ENCODE data around the gene ITGAD. TPM values are rescaled to one million over a fixed set of nuclear protein-coding genes. Genes with fewer than 3 reads are reported as not detected.
"Not testable (repeated sequence)": the region's sequence is repeated elsewhere in the genome, so short reads cannot be mapped to it uniquely, and the experiment has no call there.

The ITGAD gene
- total RNA-seq, 1 donor from 2014 or later, result 0.70 TPM

DNA sequence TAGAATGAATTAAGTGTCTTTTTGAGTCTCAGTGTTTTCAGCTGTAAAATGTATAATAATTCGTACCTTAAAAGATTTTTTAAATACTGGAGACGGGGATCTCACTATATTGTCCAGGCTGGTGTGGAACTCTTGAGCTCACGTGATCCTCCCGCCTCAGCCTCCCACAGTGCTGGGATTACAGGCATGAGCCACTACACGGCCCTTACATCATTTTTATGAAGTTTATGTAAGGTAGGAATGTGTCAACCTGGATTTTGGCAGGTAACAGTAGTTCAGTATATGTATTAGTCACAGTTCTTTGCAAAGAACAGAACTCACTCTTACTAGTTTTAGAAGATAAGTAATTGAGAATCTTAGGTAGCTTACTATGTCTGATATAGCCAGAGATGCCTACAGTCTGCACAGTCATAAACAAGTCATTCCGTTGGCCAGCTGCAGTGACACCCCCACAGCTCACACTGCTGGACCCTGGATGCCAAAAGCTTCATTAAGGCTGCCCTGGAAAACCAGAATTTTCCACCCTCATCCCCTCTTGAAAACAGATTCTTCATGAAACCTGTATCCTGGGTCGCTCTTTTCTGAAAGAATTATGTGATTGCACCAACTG lies 35.6 kb downstream of the ITGAD start:
- DNase-seq (ENCODE audit: low spot score), result no peak

DNA sequence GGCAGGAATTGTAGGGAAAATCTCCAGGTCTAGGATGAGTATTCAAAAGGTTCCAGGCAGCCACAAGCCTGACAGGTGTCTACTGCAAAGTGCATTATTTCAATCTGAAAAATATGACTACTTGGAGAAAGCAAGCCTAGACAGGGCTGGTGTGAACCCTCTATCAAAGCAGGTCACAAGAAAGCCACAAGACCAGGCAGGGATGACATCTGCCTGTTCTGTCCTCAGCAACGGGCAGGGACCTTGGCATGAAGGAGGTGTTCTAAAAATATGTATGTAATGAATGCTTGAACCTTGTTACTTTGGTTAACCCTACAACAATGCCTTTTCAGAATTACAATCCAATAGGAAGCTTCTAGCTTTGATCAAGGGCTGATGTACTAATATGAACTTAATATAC lies 36.2 kb downstream of the ITGAD start:
- ATAC-seq (no peak), DNase-seq (ENCODE audit: low spot score) (no peak)

More for the DNA sequence above, 35.6 kb downstream of the ITGAD start:
- peak; percentile 8 for ATAC-seq

DNA sequence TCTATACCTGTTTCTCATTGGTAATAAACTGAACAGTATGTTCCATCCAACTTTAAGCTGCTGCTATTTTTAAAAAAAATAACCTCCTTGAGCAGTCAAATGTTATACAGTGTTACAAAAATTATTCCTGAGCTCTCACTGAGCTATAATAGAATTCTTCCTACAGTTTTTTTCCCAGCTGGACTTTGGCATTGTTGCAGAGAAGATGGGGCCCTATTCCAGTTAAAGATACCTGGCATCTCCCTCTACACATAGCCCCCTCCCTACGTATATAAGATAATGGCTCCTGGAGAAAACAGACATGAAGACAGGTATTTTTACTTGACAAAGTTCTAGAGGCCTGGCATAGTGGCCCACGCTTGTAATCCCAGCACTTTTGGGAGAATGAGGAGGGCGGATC lies 36.7 kb downstream of the ITGAD start:
- no peak for ATAC-seq
- no peak for DNase-seq (ENCODE audit: low spot score)

DNA sequence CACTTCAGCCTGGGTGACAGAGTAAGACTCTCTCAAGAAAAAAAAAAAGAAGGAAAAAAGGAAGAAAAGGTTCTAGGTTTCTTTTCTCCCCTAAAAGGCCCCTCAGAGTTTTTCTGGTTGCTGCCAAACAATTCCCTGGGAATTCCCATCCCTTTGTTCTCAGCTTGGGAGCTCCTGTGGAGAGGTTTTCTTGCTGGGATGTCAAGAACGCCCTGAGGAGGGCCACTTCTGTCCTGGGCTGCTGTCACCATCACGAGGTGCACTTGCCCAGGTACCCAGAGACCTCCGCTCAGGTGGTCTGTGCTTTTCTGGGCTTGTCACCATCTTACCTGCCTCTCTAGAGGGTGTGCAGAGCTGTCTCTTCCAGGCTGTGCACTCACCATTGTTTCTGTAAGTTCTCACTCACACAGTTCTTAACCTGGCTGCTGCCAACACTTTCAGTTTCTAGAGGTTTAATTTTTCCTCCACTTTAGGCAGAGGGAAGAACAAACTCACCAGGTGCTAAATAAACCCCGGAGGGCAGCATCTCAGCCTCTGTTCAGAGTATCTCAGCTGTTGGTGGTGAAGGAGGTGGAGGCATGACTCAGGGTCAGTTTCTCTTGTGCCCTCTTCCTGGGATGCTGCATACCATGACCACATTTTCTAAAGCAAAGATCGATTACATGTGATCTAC lies 37.4 kb downstream of the ITGAD start:
- ATAC-seq, result no peak
- DNase-seq (ENCODE audit: low spot score), result no peak

DNA sequence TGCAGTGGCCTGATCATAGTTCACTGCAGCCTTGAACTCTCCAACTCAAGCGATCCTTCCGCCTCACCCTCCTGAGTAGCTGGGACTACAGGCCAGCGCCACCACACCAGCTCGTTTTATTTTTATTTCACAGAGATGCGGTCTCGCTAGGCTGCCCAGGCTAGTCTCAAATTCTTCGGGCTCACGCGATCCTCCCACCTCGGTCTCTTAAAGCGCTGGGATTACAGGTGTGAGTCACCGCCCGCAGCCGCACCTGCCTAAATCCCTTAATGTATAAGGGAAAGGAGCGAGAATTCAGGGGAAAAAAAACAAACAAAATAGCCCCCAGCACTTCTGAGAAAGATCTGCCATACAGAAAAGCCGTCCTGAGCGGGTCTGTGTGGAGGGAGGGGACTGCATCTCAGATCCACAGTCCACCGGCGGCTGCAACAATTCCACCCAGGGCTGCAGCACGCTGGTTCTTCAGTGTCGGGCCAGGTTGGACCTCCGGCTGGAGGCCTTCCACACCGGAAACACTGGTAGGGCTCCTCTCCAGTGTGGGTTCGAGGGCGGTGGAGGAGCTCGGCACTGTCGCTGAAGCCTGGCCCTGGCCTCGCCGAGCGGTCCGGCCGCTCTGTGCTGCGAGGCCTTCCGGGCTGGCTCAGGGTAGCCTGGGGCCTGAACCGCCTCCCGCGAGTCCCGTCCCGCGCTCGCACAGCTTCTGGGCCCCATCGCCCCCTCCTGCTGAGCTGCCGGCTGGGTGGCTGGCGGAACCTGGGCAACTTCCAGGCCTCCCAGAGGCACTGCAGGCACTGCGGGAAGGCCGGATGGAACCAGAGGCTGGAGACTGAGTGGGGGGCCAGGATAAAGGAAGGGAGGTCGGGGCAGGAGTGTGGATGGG lies 42.4 kb downstream of the ITGAD start:
- ATAC-seq, result no peak
- no peak for DNase-seq (ENCODE audit: low spot score)

DNA sequence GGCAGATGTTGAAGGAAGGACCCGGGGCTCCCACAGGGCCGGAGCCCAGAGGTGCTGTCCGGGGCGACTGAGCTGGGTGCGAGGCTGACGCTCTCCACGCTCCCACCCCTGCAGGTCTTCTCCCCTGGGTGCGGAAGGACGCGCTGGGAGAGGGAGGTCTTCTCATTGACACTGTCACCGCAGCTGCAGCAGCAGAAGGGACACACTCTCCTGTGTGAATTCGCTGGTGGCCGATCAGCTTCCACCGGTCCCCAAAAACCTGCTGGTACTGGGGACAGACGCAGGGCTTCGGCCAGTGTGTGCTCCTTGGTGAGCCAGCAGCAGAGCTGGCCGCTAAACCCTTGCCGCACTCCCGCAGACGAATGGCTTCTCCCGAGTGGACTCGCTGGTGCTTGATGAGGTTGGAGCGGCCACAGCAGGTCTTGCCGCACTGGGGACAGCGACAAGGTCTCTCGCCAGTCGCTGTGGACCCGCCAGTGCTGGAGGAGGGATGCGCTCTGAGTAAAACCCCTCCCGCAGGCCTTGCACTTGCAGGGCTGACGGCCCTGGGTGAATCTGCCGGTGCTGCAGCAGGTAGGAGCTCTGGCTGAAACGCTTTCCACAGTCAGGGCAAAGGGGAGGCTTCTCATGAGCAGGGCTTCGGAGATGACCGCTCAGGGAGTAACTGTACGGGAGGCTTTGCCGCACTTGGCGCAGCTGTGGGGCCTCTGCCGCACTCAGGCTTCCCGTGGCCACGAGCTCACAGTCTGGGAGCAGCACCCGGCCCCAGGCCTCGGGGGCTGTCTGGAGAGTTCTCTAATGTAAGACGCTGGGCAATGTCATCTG lies 43.3 kb downstream of the ITGAD start:
- ATAC-seq (no peak), DNase-seq (ENCODE audit: low spot score) (no peak)

DNA sequence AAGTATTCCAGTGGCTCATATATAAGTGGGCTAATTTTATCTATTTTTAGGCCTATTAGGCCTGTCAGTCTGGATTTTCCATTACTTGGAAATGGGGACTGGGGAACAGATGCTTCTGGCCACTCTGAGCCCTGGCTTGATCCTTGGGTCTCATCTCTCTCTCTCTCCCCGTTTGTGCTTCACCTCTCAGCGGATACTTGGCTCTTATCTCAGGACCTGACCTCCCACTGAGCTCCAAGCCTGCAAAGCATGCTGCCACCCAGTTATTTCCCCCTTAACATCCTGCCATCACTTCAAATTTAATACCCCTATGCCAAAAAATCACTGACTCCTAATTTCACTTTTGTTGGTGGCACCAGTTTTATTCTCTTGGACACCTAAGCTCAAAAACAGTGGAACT lies 45.3 kb downstream of the ITGAD start:
- ATAC-seq, result no peak
- no peak for DNase-seq (ENCODE audit: low spot score)

DNA sequence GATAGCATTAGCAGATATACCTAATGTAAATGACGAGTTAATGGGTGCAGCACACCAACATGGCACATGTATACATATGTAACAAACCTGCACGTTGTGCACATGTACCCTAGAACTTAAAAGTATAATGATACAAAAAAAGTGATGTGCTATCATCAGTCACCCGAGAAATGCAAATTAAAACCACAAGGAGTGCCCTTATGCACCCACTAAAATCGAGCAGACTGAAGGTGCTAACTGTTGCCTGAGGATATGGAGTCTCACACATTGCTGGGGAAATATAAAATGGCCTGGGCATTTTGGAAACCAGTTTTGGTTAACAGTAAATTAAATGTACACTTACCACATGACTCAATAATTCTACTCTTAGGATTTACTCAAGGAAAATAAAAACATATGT lies 45.9 kb downstream of the ITGAD start:
- not testable (repeated sequence) for DNase-seq (ENCODE audit: low spot score); ATAC-seq

DNA sequence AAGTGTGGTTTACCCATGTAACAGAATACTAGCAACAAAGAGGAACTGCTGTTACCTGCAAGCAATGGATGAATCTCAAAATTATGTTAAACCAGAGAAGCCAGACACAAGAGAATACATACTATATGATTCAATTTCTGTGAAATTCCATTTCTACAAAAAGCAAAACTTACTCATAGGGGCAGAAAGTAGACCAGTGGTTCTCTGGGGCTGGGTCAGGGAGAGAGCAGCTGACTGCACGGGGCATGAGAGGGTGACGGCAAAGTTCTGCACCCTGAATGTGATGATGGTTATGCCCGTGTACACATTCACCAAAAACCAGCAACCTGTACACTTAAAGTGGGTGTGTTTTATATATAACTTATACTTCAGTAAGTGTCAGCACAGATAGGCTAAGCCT lies 46.4 kb downstream of the ITGAD start:
- no peak for ATAC-seq
- no peak for DNase-seq (ENCODE audit: low spot score)

DNA sequence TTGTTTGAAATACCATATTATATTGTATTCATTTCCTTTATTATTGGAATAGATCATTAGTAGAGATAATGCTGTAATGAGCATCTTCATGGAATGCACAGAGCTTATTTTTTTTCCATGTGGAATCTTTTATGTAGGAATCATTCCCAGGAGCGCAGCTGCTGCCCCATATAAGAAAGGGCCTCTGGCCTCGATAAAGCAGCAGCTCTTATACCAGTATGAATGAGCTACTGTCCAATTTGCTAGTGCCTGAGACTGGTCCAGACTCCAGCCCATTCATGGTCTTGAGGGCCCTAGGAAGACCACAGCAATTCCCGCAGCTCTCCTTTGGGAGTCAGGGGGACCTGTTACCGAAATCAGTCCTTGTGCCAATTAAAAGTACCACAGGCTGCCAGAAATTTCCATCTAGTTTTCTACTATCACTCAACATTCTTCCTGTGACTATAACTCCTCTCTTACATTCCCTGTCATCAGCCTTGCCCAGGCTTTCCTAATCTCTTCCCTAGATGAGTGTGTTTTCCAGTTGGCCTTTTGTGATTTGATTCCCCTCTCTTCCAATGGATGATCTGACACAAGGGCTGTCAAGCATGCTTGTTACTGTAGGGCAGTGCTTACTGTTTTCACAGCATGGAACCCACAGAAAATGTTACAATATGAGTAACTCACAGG lies 47.5 kb downstream of the ITGAD start:
- no peak for DNase-seq (ENCODE audit: low spot score)

DNA sequence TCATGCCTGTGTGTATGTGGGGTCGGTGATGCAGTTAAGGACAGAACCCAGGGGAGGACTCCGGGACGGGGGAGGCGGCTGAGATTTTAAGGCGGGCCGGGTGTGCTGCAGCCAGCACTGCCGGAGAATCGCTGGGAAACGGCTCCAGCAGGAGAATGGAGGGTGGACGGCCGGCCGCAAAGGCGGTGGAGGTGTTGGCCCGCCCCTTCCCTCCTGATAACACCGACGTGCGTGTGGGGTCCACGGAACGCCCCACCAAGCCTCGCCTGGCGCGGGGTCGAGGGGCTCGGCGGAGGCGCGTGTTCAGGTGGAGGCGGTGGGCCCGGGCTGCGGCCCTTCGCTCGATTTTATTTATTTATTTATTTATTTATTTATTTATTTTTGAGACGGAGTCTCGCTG lies 48.8 kb downstream of the ITGAD start:
- ATAC-seq (no peak), DNase-seq (ENCODE audit: low spot score) (no peak)

More for the DNA sequence above, 47.5 kb downstream of the ITGAD start:
- no peak for ATAC-seq

DNA sequence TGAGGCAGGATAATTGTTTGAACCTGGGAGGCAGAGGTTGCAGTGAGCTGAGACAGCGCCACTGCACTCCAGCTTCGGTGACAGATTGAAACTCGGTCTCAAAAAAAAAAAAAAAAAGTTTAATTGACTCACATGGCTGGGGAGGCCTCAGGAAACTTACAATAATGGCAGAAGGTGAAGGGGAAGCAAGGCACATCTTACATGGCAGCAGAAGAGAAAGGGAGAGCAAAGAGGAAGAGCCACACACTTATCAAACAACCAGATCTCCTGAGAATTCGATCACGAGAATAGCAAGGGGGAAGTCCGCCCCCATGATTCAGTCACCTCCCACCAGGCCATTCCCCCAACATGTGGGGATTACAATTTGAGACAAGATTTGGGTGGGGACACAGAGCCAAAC lies 52.8 kb downstream of the ITGAD start:
- not testable (repeated sequence) for ATAC-seq; DNase-seq (ENCODE audit: low spot score)

DNA sequence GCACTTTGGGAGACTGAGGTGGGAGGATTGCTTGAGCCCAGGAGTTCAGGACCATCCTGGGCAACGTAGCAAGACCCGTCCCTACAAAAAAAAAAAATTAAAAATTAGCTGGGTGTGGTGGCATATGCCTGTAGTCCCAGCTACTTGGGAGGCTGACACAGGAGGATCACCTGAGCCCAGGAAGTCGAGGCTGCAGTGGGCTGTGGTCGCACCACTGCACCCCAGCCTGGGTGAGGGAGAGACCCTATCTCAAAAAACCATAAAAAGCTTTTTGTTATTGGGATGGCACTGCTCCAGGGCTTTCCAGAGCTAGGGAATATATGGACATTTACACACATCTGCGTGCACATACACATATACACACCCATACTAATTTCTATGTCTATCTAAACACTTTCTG lies 58.1 kb downstream of the ITGAD start:
- no peak for DNase-seq (ENCODE audit: low spot score)

DNA sequence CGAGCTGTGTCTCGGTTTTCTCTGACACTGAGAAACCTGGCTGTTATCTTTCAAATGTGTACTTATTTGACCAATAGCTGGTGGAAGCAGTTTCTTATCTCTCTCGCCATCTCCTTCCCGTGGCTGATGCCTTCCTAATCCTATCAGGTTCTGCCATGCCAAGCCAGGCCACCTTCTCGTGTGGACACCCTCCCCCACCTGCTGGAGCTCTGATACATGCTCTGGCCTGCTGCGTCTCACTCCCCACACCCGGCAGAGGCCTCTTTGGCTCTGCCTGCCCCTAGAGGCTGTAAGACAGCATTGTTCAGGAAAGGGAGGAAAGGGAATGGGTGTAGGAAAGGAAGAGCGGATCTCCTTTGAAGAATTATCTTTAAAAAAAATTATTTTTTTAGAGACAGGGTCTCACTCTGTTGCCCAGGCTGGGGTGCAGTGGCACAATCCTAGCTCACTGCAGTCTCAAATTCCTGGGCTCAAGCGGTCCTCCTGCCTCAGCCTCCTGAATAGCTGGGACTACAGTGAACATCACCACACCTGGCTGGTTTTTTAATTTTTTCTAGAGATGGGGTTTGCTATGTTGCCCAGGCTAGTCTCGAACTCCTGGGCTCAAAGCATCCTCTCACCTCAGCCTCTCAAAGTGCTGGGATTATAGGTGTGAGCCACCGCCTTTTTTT lies 58.7 kb downstream of the ITGAD start:
- no peak for DNase-seq (ENCODE audit: low spot score)
- ATAC-seq, result peak; percentile 87

More for the DNA sequence above, 58.1 kb downstream of the ITGAD start:
- no peak for ATAC-seq

DNA sequence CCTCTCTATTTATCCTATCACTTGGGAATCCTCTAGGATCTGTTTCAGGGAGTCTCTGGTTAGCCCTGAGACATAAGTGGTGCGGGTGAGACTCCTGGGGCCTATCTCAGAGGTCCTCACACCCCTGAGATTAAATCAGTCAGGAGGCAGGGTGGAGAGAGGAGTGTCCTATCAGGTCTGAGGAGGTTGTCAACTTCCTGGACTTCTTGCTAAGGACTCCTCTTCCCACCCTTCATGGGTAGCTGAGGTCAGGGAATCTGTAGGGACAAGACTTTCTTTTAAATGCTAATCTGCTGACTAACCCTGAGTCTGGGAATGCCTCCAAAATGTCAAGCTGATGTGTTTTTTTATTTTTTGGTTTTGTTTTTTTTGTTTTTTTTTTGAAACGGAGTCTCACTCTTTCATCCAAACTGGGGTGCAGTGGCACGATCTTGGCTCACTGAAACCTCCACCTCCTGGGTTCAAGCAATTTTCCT lies 59.5 kb downstream of the ITGAD start:
- no peak for ATAC-seq
- DNase-seq (ENCODE audit: low spot score), result no peak

DNA sequence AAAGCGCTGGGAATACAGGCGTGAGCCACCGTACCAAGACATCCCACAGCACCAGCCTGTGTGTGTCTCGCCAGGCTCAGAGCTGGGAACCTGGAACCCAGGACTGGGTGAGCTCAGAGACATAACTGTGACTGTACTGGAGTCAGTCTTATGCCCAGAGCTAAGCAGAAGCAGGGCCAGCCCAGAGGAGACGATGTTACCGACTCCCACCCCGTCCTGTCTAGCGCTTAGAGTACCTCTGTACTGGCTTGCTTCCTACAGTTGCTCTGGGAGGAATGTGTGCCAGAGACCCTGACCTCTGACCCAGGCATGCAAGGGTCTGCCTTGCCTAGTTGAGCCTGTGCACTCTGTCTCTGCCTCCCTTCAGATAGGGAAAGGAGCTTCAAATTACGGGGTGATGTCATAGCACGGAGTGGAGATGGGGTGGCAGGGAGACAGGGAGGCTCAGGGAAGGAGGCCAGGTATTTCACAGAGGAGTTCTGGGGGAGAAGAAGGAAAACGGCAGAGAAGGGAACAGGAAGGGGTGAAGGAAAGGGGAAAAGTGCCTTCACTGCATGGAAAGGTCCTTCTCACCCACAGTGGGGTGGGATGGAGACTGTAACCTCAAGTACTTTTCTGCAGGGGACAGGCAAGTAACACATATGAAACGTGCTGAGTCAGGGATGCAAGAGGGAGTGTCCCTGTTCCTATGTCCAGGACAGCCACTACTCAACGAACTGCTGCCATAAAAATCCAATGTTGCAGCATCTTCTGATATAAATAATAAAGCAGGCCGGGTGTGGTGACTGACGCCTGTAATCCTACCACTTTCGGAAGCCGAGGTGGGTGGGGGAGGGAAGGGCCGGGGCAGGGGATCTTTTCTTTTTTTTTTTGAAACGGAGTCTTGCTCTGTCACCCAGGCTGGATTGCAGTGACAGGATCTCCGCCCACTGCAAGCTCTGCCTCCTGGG lies 60.4 kb downstream of the ITGAD start:
- DNase-seq (ENCODE audit: low spot score), result no peak
- ATAC-seq, result no peak

DNA sequence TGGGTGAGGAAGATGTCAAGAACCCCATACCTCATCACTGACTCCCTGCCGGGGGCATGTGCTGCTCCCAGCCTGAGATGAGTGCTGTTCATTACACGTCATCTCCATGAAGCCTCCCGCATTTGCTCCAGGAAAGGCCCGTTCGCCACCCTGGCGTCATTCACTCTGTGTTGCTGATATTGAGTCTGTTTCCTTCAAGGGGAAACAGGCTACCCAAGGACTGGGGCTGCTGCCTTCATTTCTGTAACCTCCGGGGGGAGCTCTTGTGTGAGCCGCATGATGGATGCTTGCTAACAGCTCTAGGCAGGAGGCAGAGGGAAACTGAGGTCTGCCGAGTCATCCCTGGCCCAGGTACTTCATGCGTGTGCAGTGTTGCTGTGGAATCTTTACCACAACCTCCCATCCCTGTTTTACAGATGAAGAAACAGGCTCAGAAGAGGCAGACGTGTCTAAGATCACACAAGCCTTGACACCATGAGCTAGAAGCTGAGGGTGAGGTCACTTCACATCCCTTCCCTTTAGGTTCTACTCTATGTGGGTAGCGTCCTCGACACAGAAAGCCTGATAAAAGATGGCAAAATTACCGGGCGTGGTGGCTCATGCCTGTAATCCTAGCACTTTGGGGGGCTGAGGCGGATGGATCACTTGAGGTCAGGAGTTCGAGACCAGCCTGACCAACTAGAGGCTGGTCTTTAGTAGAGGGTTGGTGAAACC lies 62.6 kb downstream of the ITGAD start:
- ATAC-seq, result no peak
- no peak for DNase-seq (ENCODE audit: low spot score)

DNA sequence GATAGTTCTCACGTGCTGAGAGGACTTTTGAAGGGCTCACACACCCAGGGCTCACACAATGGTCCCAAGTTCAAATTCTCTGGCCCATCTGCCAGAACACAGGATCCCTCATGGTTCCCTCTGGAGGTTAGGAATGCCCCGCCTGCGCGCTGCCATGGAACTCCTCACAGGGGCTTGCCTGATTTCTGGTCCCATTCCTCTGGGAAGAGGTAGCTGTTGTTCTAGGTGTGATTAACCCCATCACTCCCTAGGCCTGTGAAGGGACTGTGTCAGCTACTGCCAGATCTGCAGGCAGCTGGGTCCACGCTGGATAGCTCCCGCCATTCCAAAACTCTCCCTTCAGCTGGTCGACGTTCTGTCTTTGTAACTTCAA lies 63.8 kb downstream of the ITGAD start:
- DNase-seq (ENCODE audit: low spot score), result no peak

More for the DNA sequence above, 63.8 kb downstream of the ITGAD start:
- no peak for ATAC-seq

Measured in left lobe of liver (tissue), 2 donors.